ENCODE data around the gene C1orf174.
"Not testable (repeated sequence)": the region's sequence is repeated elsewhere in the genome, so short reads cannot be mapped to it uniquely, and the experiment has no call there.

Gene C1orf174

GRCh38 chr1:3925256-3925655 is 25.2 kb upstream of the C1orf174 start:
- DNase-seq, result no peak

GRCh38 chr1:3924825-3925220 is 24.8 kb upstream of the C1orf174 start:
- no peak for DNase-seq

GRCh38 chr1:3924186-3924824 is 24.2 kb upstream of the C1orf174 start:
- no peak for DNase-seq

GRCh38 chr1:3923378-3924185 is 23.5 kb upstream of the C1orf174 start:
- no peak for DNase-seq

- DNase-seq, result no peak
Measured at GRCh38 chr1:3922851-3923250, 22.8 kb upstream of the C1orf174 start.

GRCh38 chr1:3922201-3922725 is 22.2 kb upstream of the C1orf174 start:
- no peak for DNase-seq

GRCh38 chr1:3921765-3922164 is 21.7 kb upstream of the C1orf174 start:
- DNase-seq, result no peak

- DNase-seq, result no peak
Measured at GRCh38 chr1:3919706-3920105, 19.6 kb upstream of the C1orf174 start.

GRCh38 chr1:3918966-3919611 is 19.0 kb upstream of the C1orf174 start:
- no peak for DNase-seq

GRCh38 chr1:3918359-3918758 is 18.3 kb upstream of the C1orf174 start:
- not testable (repeated sequence) for DNase-seq

GRCh38 chr1:3917761-3918160 is 17.7 kb upstream of the C1orf174 start:
- DNase-seq, result no peak

- no peak for DNase-seq
Measured at GRCh38 chr1:3915551-3916121, 15.6 kb upstream of the C1orf174 start.

GRCh38 chr1:3914911-3915310 is 14.8 kb upstream of the C1orf174 start:
- DNase-seq, result no peak

GRCh38 chr1:3914331-3914851 is 14.3 kb upstream of the C1orf174 start:
- no peak for DNase-seq

GRCh38 chr1:3912809-3913685 is 13.0 kb upstream of the C1orf174 start:
- no peak for DNase-seq

GRCh38 chr1:3911981-3912808 is 12.1 kb upstream of the C1orf174 start:
- no peak for DNase-seq

- peak; percentile 14 to 22 for DNase-seq
Measured at GRCh38 chr1:3910857-3911845, 11.1 kb upstream of the C1orf174 start.

GRCh38 chr1:3910049-3910731 is 10.1 kb upstream of the C1orf174 start:
- DNase-seq, result no peak

- DNase-seq, result no peak
Measured at GRCh38 chr1:3909615-3910014, 9.5 kb upstream of the C1orf174 start.

Data from AML-193 (cell line).